A549 treated with AZD9567 at 1 μM for 4 hours (cell line): ENCODE data around the gene OSBPL8. TPM values are rescaled to one million over a fixed set of nuclear protein-coding genes. Genes with fewer than 3 reads are reported as not detected.

Source experiments
- total RNA-seq: library from RNA; stranded (reverse); fragments of 200-300 nt; extraction: Qiagen RNA extraction; gene quantifications from 5 replicates; pipeline ENCODE4 v1.2.3, GENCODE V29; 2022; ENCODE audit not compliant: insufficient read depth

Gene OSBPL8, protein sequence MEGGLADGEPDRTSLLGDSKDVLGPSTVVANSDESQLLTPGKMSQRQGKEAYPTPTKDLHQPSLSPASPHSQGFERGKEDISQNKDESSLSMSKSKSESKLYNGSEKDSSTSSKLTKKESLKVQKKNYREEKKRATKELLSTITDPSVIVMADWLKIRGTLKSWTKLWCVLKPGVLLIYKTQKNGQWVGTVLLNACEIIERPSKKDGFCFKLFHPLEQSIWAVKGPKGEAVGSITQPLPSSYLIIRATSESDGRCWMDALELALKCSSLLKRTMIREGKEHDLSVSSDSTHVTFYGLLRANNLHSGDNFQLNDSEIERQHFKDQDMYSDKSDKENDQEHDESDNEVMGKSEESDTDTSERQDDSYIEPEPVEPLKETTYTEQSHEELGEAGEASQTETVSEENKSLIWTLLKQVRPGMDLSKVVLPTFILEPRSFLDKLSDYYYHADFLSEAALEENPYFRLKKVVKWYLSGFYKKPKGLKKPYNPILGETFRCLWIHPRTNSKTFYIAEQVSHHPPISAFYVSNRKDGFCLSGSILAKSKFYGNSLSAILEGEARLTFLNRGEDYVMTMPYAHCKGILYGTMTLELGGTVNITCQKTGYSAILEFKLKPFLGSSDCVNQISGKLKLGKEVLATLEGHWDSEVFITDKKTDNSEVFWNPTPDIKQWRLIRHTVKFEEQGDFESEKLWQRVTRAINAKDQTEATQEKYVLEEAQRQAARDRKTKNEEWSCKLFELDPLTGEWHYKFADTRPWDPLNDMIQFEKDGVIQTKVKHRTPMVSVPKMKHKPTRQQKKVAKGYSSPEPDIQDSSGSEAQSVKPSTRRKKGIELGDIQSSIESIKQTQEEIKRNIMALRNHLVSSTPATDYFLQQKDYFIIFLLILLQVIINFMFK
- 11.3 to 20.4 TPM (median 19.7 TPM) in 5 replicates for total RNA-seq

DNA sequence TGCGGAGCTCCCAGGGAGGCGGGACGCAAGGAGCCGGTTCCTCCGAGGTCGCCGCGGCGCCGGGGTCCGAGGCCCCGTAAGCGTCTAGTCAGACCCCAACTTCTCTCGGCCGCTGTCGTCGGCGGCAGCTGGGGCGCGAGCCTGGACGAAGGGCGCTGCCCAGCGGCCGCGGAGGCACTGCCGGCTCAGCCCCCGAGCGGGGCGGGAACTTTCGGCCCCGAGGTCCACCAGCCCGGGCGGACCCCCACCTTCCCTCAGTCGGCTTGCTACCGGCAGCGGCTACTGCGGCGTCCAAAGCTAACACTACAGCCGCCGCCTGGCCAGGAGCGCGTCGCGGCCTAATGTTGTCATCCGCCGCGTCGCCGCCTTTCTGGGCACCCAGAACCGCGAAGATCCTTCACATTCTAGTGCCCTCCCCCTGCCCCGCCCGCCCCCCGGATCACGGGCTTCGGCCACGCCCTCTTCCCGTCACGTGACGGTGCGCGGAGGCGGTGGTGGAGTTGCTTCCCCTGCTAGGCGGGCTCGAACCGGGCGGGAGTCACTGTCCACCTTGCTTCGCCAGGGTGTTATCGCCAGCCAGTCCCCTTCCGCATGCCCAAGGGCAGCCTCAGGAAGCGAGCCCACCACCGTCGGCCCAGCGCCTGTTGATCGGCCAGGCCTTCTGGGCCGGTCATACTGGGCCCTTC is at the start of gene OSBPL8:
Gene OSBPL8, minus strand, starts transcription at position 372 of the 686 bp plus-strand sequence. CDS start 72,220 bp downstream, outside the sequence.

DNA sequence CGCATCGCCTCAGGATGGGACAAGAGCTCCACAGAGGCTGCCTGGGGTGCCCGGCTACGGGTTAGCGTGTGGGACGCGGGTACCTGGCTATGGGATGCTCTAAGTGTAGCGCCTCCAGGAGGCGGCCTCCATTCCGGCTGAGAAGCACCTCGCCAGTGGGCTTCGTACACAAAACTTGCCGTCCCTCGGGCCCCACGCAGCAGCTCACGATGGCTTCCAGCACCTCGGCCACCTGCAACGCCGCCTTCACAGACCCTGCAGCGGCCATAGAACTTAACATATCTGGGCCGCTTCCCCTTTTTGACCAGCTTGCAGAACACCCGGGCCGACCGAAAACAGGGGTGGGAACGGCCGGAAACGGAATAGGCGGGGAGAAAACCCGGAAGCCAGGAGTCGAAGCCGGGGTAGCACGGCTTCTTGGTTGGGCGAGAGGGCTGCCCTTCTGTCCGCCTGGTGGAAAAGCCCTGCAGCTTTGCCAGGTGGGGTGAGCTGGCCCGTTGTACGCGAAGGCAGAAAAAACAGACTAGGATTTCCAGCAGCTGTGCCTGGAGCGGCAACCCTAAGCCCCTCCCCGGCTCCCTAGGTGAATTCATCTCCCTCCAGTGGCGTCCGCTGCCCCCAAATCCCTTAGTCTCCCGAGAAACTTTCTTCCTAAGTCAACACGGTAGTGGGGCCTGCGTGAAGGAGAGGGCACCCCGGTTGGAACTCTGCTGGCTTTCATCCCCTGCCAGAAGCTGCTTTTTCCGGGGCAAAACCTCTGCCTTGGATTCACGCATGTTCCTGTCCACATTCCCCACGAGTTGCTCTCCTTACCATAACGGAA is 211.3 kb downstream of the OSBPL8 start, which contains the start of gene BBS10:
Gene BBS10, minus strand, starts transcription at position 337 of the 823 bp plus-strand sequence. Its CDS starts 57 bp downstream, at position 280.

Other genes with a start within 250 kb of the OSBPL8 start
- gene BBS10, start 211.4 kb downstream of the OSBPL8 start, total RNA-seq, result 3.4 to 5.6 TPM (median 5.0 TPM) in 5 replicates
- gene ZDHHC17, start 204.3 kb upstream of the OSBPL8 start, total RNA-seq, result 7.4 to 26.5 TPM (median 10.8 TPM) in 5 replicates